OCI-LY3 (cell line): ENCODE results near the gene FGD5.

Source experiments
- H2AFZ ChIP-seq: fragments of 200-600, 300-600 bp; shearing (Covaris generic); 2 replicates; pipeline ENCODE4 v1.6.0; 2014; ENCODE audit warnings: antibody characterized with exemption, low read depth, low read length
- H3K27ac ChIP-seq: fragments of 200-600, 300-600 bp; sonication (generic); 2 replicates; pipeline ENCODE4 v1.5.1; 2014; ENCODE audit warnings: mild to moderate bottlenecking, low read length, moderate library complexity, mixed read lengths
- H3K27me3 ChIP-seq: fragments of 200-600, 300-600 bp; sonication (generic); 2 replicates; pipeline ENCODE4 v1.6.1; 2014; ENCODE audit warnings: low read depth, low read length, mixed read lengths
- H3K36me3 ChIP-seq: fragments of 200-600, 300-600 bp; sonication (generic); replicated peaks from 2 replicates; pipeline ENCODE3; 2014; ENCODE audit warnings: low read depth, low read length, mixed read lengths
- H3K4me1 ChIP-seq: fragments of 300-600, 200-600 bp; sonication (generic); 2 replicates; pipeline ENCODE4 v1.6.1; 2014; ENCODE audit warnings: low read length, mixed read lengths
- H3K4me2 ChIP-seq: fragments of 200-600, 300-600 bp; sonication (generic); 2 replicates; pipeline ENCODE4 v1.6.1; 2014; ENCODE audit warnings: low read length, mixed read lengths
- H3K4me3 ChIP-seq: fragments of 300-600, 200-600 bp; sonication (generic); 2 replicates; pipeline ENCODE4 v1.5.1; 2014; ENCODE audit warnings: antibody characterized with exemption, mild to moderate bottlenecking, low read length, moderate library complexity
- H3K79me2 ChIP-seq: fragments of 300-600, 200-600 bp; shearing (Covaris generic); 2 replicates; pipeline ENCODE4 v1.6.1; 2014; ENCODE audit warnings: mild to moderate bottlenecking, low read length, mixed read lengths
- H3K9ac ChIP-seq: fragments of 300-600, 200-600 bp; shearing (Covaris generic); 2 replicates; pipeline ENCODE4 v1.6.0; 2014; ENCODE audit warnings: mild to moderate bottlenecking, low read length, moderate library complexity
- H3K9me3 ChIP-seq: fragments of 200-600, 300-600 bp; shearing (Covaris generic); 2 replicates; pipeline ENCODE4 v1.6.1; 2014; ENCODE audit warnings: low read length, mixed read lengths; ENCODE audit not compliant: insufficient read depth
- H4K20me1 ChIP-seq: fragments of 200-600, 300-600 bp; sonication (generic); 2 replicates; pipeline ENCODE4 v1.6.1; 2016; ENCODE audit warnings: low read length, mixed read lengths; ENCODE audit not compliant: insufficient read depth
- EZH2phosphoT487 ChIP-seq: fragments of 200-600 bp; shearing (Covaris generic); IDR thresholded peaks from 2 replicates; pipeline ENCODE4 v1.6.1; 2018; ENCODE audit warnings: antibody characterized with exemption, mixed run types, low read depth
- TF ChIP-seq, protein P1 (sequence below): fragments of 200-600, 300-600 bp; sonication (generic); IDR thresholded peaks from 2 replicates; pipeline ENCODE4 v1.5.1; 2014; ENCODE audit warnings: antibody characterized with exemption, low read length, low read depth

FGD5 gene

GRCh38 chr3:14824646-14825045 is 5.9 kb downstream of the FGD5 start:
- H3K4me1 ChIP-seq = no peaks in the 10 kb centered on the region
- TF ChIP-seq, protein P1, sequence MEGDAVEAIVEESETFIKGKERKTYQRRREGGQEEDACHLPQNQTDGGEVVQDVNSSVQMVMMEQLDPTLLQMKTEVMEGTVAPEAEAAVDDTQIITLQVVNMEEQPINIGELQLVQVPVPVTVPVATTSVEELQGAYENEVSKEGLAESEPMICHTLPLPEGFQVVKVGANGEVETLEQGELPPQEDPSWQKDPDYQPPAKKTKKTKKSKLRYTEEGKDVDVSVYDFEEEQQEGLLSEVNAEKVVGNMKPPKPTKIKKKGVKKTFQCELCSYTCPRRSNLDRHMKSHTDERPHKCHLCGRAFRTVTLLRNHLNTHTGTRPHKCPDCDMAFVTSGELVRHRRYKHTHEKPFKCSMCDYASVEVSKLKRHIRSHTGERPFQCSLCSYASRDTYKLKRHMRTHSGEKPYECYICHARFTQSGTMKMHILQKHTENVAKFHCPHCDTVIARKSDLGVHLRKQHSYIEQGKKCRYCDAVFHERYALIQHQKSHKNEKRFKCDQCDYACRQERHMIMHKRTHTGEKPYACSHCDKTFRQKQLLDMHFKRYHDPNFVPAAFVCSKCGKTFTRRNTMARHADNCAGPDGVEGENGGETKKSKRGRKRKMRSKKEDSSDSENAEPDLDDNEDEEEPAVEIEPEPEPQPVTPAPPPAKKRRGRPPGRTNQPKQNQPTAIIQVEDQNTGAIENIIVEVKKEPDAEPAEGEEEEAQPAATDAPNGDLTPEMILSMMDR = no peak
- no peak; the same call in 1 of the 2 replicates for TF ChIP-seq EZH2phosphoT487
- peaks cover 66% of the 10 kb centered on the region for H3K27me3 ChIP-seq
- H3K4me2 ChIP-seq = no peak overlapping the region
- H4K20me1 ChIP-seq = no peaks in the 10 kb centered on the region
- no peak overlapping the region for H3K4me3 ChIP-seq
- no peaks in the 10 kb centered on the region for H3K9me3 ChIP-seq
- H3K79me2 ChIP-seq = no peaks in the 10 kb centered on the region
- H3K27ac ChIP-seq = no peak overlapping the region
- H3K36me3 ChIP-seq = no peaks in the 10 kb centered on the region
- H3K9ac ChIP-seq = no peak overlapping the region
- no peak overlapping the region for H2AFZ ChIP-seq

- Histone ChIP-seq H3K27ac (no peak overlapping the region), H3K4me3 (no peak overlapping the region), H3K27me3 (peaks cover 80% of the 10 kb centered on the region), H4K20me1 (no peaks in the 10 kb centered on the region), H2AFZ (no peak overlapping the region), H3K9me3 (no peaks in the 10 kb centered on the region), H3K36me3 (no peaks in the 10 kb centered on the region), H3K9ac (no peak overlapping the region), H3K4me1 (no peaks in the 10 kb centered on the region), H3K79me2 (no peaks in the 10 kb centered on the region), H3K4me2 (no peak overlapping the region)
- TF ChIP-seq EZH2phosphoT487 = no peak
- TF ChIP-seq, protein P1 = no peak
Observed at GRCh38 chr3:14826069-14826468, 7.3 kb downstream of the FGD5 start.

GRCh38 chr3:14827776-14828175 is 9.0 kb downstream of the FGD5 start:
- no peak overlapping the region for H3K4me3 ChIP-seq
- no peaks in the 10 kb centered on the region for H4K20me1 ChIP-seq
- TF ChIP-seq EZH2phosphoT487 = no peak
- TF ChIP-seq, protein P1 = no peak
- H3K27me3 ChIP-seq = peaks cover 90% of the 10 kb centered on the region
- H2AFZ ChIP-seq = no peak overlapping the region
- no peak overlapping the region for H3K9ac ChIP-seq
- no peaks in the 10 kb centered on the region for H3K4me1 ChIP-seq
- no peaks in the 10 kb centered on the region for H3K79me2 ChIP-seq
- no peak overlapping the region for H3K4me2 ChIP-seq
- H3K36me3 ChIP-seq = no peaks in the 10 kb centered on the region
- no peak overlapping the region for H3K27ac ChIP-seq
- H3K9me3 ChIP-seq = no peaks in the 10 kb centered on the region

GRCh38 chr3:14829811-14830210 is 11.0 kb downstream of the FGD5 start:
- H2AFZ ChIP-seq = no peak overlapping the region
- no peaks in the 10 kb centered on the region for H3K36me3 ChIP-seq
- no peaks in the 10 kb centered on the region for H3K79me2 ChIP-seq
- no peaks in the 10 kb centered on the region for H3K9me3 ChIP-seq
- H3K4me2 ChIP-seq = no peak overlapping the region
- H3K4me1 ChIP-seq = no peaks in the 10 kb centered on the region
- no peak for TF ChIP-seq EZH2phosphoT487
- TF ChIP-seq, protein P1 = no peak
- H3K4me3 ChIP-seq = no peak overlapping the region
- no peak overlapping the region for H3K9ac ChIP-seq
- peaks cover 86% of the 10 kb centered on the region for H3K27me3 ChIP-seq
- no peaks in the 10 kb centered on the region for H4K20me1 ChIP-seq
- no peak overlapping the region for H3K27ac ChIP-seq
